Motor neuron (in vitro differentiated cells): ENCODE measurements around the gene QRSL1. TPM values are rescaled to one million over a fixed set of nuclear protein-coding genes. Genes with fewer than 3 reads are reported as not detected.

Experiments
- total RNA-seq, 8 experiments: library from RNA; unstranded; fragments of 300-600 nt; gene quantifications; 2 replicates each; pipeline versions ENCODE4 v1.2.3 to v1.2.4, GENCODE V29; 2022

The QRSL1 gene
- total RNA-seq, 8 experiments from 2014 or later: 9.6 to 18.8 (median 14.1) TPM

Other genes with a start within 250 kb of the QRSL1 start
- gene RTN4IP1, start 80 bp upstream of the QRSL1 start, total RNA-seq: 10 to 100 TPM in 2 of 8 experiments, 1 to 10 TPM in 6; 6.6 to 11.4 (median 8.3) TPM